H1 (cell line): ENCODE measurements around the gene KDM2A. TPM values are rescaled to one million over a fixed set of nuclear protein-coding genes. Genes with fewer than 3 reads are reported as not detected.
"Not testable (repeated sequence)": the region's sequence is repeated elsewhere in the genome, so short reads cannot be mapped to it uniquely, and the experiment has no call there.

ENCODE experiments used
- CTCF ChIA-PET: fragments of 300-600 bp; sonication (Branson Sonifier 250); formaldehyde crosslinking; loops from one replicate; lab custom pipeline; 2021; ENCODE audit not compliant: partially characterized antibody; lab: Charles Lee
- POLR2A ChIA-PET: fragments of 300-600 bp; sonication (Branson Sonifier 250); formaldehyde crosslinking; loops from one replicate; lab custom pipeline; 2021; ENCODE audit warnings: inconsistent platforms; ENCODE audit not compliant: partially characterized antibody; lab: Charles Lee
- DNase-seq, 2 experiments: peaks; one replicate each; pipeline versions ENCODE4 v3.0.0 to v3.0.0-alpha.2; 2010 to 2022; ENCODE audit warnings: low spot score in 2 of 2, low read depth in 1 of 2, mixed read lengths in 1 of 2
- FAIRE-seq: peaks from 2 replicates; lab custom pipeline; 2011; peaks lifted over from hg19 to GRCh38; lab: Jason Lieb, UNC
- H2AFZ ChIP-seq: 2 replicates; pipeline ENCODE4 v1.8.1; 2012; ENCODE audit warnings: low read length, inconsistent platforms
- H2AK5ac ChIP-seq: 2 replicates; pipeline ENCODE4 v1.6.1; 2013; ENCODE audit warnings: low read depth, low read length
- H2BK120ac ChIP-seq: replicated peaks from 2 replicates; pipeline ENCODE3; 2013; ENCODE audit warnings: low read depth, low read length, inconsistent platforms
- H2BK12ac ChIP-seq: 2 replicates; pipeline ENCODE4 v1.6.1; 2013; ENCODE audit warnings: low read depth, low read length
- H2BK15ac ChIP-seq: 2 replicates; pipeline ENCODE4 v1.6.1; 2013; ENCODE audit warnings: low read length
- H2BK20ac ChIP-seq: 2 replicates; pipeline ENCODE4 v1.6.1; 2013; ENCODE audit warnings: low read length
- H2BK5ac ChIP-seq: 2 replicates; pipeline ENCODE4 v1.6.1; 2013; ENCODE audit warnings: low read depth, low read length
- H3K14ac ChIP-seq: 2 replicates; pipeline ENCODE4 v1.6.1; 2013; ENCODE audit warnings: inconsistent platforms; ENCODE audit not compliant: insufficient read length
- H3K18ac ChIP-seq: 2 replicates; pipeline ENCODE4 v1.6.1; 2013; ENCODE audit warnings: low read length; ENCODE audit errors: extremely low read depth
- H3K23ac ChIP-seq: 2 replicates; pipeline ENCODE4 v1.6.1; 2013; ENCODE audit warnings: inconsistent platforms; ENCODE audit not compliant: insufficient read length
- H3K23me2 ChIP-seq: 2 replicates; pipeline ENCODE4 v1.6.1; 2013; ENCODE audit warnings: low read depth, low read length
- H3K27ac ChIP-seq: 2 replicates; pipeline ENCODE4 v1.6.1; 2011; ENCODE audit warnings: low read depth, low read length, inconsistent platforms
- H3K27me3 ChIP-seq, 4 experiments: replicated peaks in 1 of 4; 1 replicate in 1 of 4; 2 replicates in 3 of 4; pipeline versions ENCODE4 v1.6.1 to v1.8.1; 2011 to 2013; ENCODE audit warnings: low read length in 3 of 4, mild to moderate bottlenecking in 3 of 4, inconsistent platforms in 2 of 4, mixed read lengths in 2 of 4, moderate library complexity in 1 of 4; ENCODE audit not compliant: control insufficient read depth in 3 of 4, insufficient read depth in 3 of 4; ENCODE audit errors: extremely low read depth in 1 of 4
- H3K36me3 ChIP-seq, 4 experiments: 2 replicates each; pipeline versions ENCODE4 v1.6.1 to v1.8.1; 2011 to 2013; ENCODE audit warnings: mild to moderate bottlenecking in 4 of 4, low read length in 3 of 4, moderate library complexity in 2 of 4, control low read depth in 1 of 4, inconsistent platforms in 1 of 4; ENCODE audit not compliant: insufficient read depth in 4 of 4, control insufficient read depth in 2 of 4
- H3K4ac ChIP-seq: replicated peaks from 2 replicates; pipeline ENCODE3; 2013; ENCODE audit warnings: low read length, low read depth, mixed read lengths, inconsistent platforms; ENCODE audit not compliant: insufficient read length
- H3K4me1 ChIP-seq, 4 experiments: replicated peaks in 1 of 4; 1 replicate in 1 of 4; 2 replicates in 3 of 4; pipeline versions ENCODE4 v1.6.1 to v1.8.1; 2011 to 2013; ENCODE audit warnings: low read length in 3 of 4, inconsistent platforms in 2 of 4, mixed read lengths in 1 of 4; ENCODE audit not compliant: insufficient read depth in 4 of 4, control insufficient read depth in 3 of 4
- H3K4me2 ChIP-seq, 2 experiments: 2 replicates each; pipeline versions ENCODE4 v1.6.1 to v1.8.1; 2011 to 2013; ENCODE audit warnings: low read depth in 2 of 2, low read length in 2 of 2, control low read depth in 1 of 2, inconsistent platforms in 1 of 2, mild to moderate bottlenecking in 1 of 2; ENCODE audit not compliant: insufficient read depth in 1 of 2
- H3K4me3 ChIP-seq, 4 experiments: fragments of 200-600, 300-600 bp in 1 of 4; sonication (generic), shearing (Covaris generic), sonication (Bioruptor Twin) in 1 of 4; 2 replicates each; pipeline versions ENCODE4 v1.5.1 to v1.8.1; 2011 to 2016; ENCODE audit warnings: low read length in 4 of 4, low read depth in 3 of 4, control low read depth in 2 of 4, inconsistent platforms in 2 of 4, mild to moderate bottlenecking in 2 of 4, mixed read lengths in 1 of 4, moderate library complexity in 1 of 4; ENCODE audit not compliant: insufficient read depth in 2 of 4; ENCODE audit errors: extremely low read depth in 1 of 4
- H3K56ac ChIP-seq: replicated peaks from 2 replicates; pipeline ENCODE3; 2013; ENCODE audit warnings: low read depth, mild to moderate bottlenecking, mixed read lengths, low read length, inconsistent platforms; ENCODE audit not compliant: insufficient read length
- H3K79me1 ChIP-seq: 2 replicates; pipeline ENCODE4 v1.6.1; 2013; ENCODE audit warnings: low read depth, low read length, control low read depth
- H3K79me2 ChIP-seq, 2 experiments: 2 replicates each; pipeline versions ENCODE4 v1.6.1 to v1.8.1; 2012 to 2013; ENCODE audit warnings: low read length in 2 of 2, mild to moderate bottlenecking in 2 of 2, inconsistent platforms in 1 of 2; ENCODE audit not compliant: insufficient read depth in 2 of 2, control insufficient read depth in 1 of 2
- H3K9ac ChIP-seq, 4 experiments: replicated peaks in 1 of 4; 1 replicate in 1 of 4; 2 replicates in 3 of 4; pipeline versions ENCODE4 v1.6.1 to v1.8.1; 2011 to 2013; ENCODE audit warnings: low read depth in 3 of 4, low read length in 3 of 4, control low read depth in 2 of 4, mild to moderate bottlenecking in 2 of 4, moderate library complexity in 2 of 4, inconsistent platforms in 1 of 4; ENCODE audit errors: extremely low read depth in 1 of 4
- H3K9me3 ChIP-seq, 2 experiments: 2 replicates each; pipeline versions ENCODE4 v1.6.1 to v1.8.1; 2012 to 2013; ENCODE audit warnings: mild to moderate bottlenecking in 2 of 2, moderate library complexity in 2 of 2, control low read depth in 1 of 2, inconsistent platforms in 1 of 2, low read depth in 1 of 2, low read length in 1 of 2, mixed read lengths in 1 of 2; ENCODE audit not compliant: insufficient read depth in 2 of 2
- H4K20me1 ChIP-seq, 2 experiments: replicated peaks in 1 of 2; 2 replicates each; pipeline versions ENCODE3 to v1.8.1; 2011 to 2013; ENCODE audit warnings: inconsistent platforms in 2 of 2, low read length in 2 of 2, mild to moderate bottlenecking in 1 of 2; ENCODE audit not compliant: insufficient read depth in 2 of 2, control insufficient read depth in 1 of 2
- H4K5ac ChIP-seq: 2 replicates; pipeline ENCODE4 v1.6.1; 2013; ENCODE audit warnings: low read length, low read depth, mixed read lengths, inconsistent platforms; ENCODE audit not compliant: insufficient read length
- H4K8ac ChIP-seq: 2 replicates; pipeline ENCODE4 v1.8.0; 2013; ENCODE audit warnings: mild to moderate bottlenecking, moderate library complexity, low read length, inconsistent platforms; ENCODE audit not compliant: insufficient read depth; ENCODE audit errors: extremely low read depth
- H4K91ac ChIP-seq: replicated peaks from 2 replicates; pipeline ENCODE3; 2013; ENCODE audit warnings: low read length, mixed read lengths, inconsistent platforms; ENCODE audit not compliant: insufficient read length
- CTBP2 ChIP-seq: IDR thresholded peaks from 2 replicates; pipeline ENCODE4 v1.7.0; 2011; ENCODE audit warnings: borderline replicate concordance, mild to moderate bottlenecking, moderate library complexity, mixed read lengths, low read length; ENCODE audit not compliant: insufficient read depth, insufficient read length
- JUN ChIP-seq: IDR thresholded peaks from 2 replicates; pipeline ENCODE4 v1.6.1; 2011; ENCODE audit warnings: low read depth, mild to moderate bottlenecking, improper control_type of control experiment, low read length
- KDM1A ChIP-seq: fragments of 200-600, 300-600 bp; sonication (generic); IDR thresholded peaks from 2 replicates; pipeline ENCODE4 v1.7.1; 2016; ENCODE audit warnings: mild to moderate bottlenecking, low read length, borderline replicate concordance
- KDM4A ChIP-seq: IDR thresholded peaks from one replicate; pipeline ENCODE4 v1.7.1; 2012; ENCODE audit warnings: low read depth, mild to moderate bottlenecking, moderate library complexity, low read length, inconsistent platforms; ENCODE audit not compliant: severe bottlenecking
- SAP30 ChIP-seq: fragments of 300-600 bp; sonication (generic); IDR thresholded peaks from 2 replicates; pipeline ENCODE4 v1.7.1; 2012; ENCODE audit warnings: low read length, moderate library complexity, mild to moderate bottlenecking, inconsistent platforms; ENCODE audit not compliant: insufficient read depth, insufficient replicate concordance
- SRF ChIP-seq: IDR thresholded peaks from 2 replicates; pipeline ENCODE4 v1.6.1; 2011; ENCODE audit warnings: mild to moderate bottlenecking, low read depth, low read length, moderate library complexity
- TCF12 ChIP-seq: IDR thresholded peaks from 2 replicates; pipeline ENCODE4 v1.6.1; 2011; ENCODE audit warnings: low read depth, mild to moderate bottlenecking, low read length
- TEAD4 ChIP-seq: IDR thresholded peaks from 2 replicates; pipeline ENCODE4 v1.6.1; 2012; ENCODE audit warnings: low read depth, low read length, inconsistent platforms, mixed read lengths
- WGBS, 2 experiments: shearing (Covaris generic) in 1 of 2; methylation state at CpG; one replicate each; pipeline versions ENCODE4 v1.1.6 to v1.1.7; 2013 to 2015; ENCODE audit warnings: low lambda C conversion rate in 2 of 2, mixed read lengths in 2 of 2, inconsistent platforms in 1 of 2, low coverage in 1 of 2, missing lambda C conversion rate in 1 of 2; ENCODE audit not compliant: insufficient replicate concordance in 2 of 2, insufficient coverage in 1 of 2, insufficient read length in 1 of 2; ENCODE audit errors: extremely low coverage in 1 of 2, missing lambda C conversion rate in 1 of 2; 5-methylcytosine and 5-hydroxymethylcytosine counted together
- polyA plus RNA-seq, 7 experiments: library from polyadenylated mRNA; depleted of rRNA in 3 of 7; stranded (reverse) in 5 of 7; unstranded in 2 of 7; fragments of >200 nt in 5 of 7; fragments of 200-250 nt in 2 of 7; gene quantifications; 1 replicate in 5 of 7; 2 replicates in 1 of 7; 4 replicates in 1 of 7; pipeline versions ENCODE4 v1.2.1 to v1.2.3, GENCODE V29; 2011 to 2013; ENCODE audit warnings: missing spikeins in 2 of 7, mixed read lengths in 2 of 7
- total RNA-seq: library from RNA; stranded (reverse); fragmentation: NEBNext Ultra II Directional; extraction: Animal tissue kit (Norgen Biotek cat#: 25700); gene quantifications from 2 replicates; pipeline ENCODE4 v1.2.1, GENCODE V29; 2021

Gene KDM2A
- total and polyA plus RNA-seq, 2 of the 8 experiments (the other 6 are each of a cell fraction or from before 2014, with no cell fraction given) = 55.4 to 66.2 TPM

DNA sequence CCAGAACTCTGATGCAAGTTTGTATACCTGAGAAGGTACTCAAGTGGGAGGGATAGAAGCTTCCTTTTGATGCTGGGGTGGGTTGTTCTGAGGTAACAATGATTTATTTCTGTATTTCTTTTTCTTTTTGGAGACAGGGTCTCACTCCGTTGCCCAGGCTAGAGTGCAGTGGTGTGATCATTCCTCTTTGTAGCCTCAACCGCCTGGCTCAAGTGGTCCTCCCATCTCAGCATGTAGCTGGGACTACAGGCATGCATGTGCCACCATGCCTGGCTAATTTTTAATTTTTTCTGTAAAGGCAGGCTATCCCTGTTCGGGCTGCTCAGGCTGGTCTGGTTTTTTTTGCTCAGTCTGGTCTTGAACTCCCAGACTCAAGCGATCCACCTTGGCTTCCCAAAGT lies 7.9 kb downstream of the KDM2A start (continued):
- TF ChIP-seq TCF12 (no peak), KDM4A (no peak), KDM1A (no peak), SRF (no peak), TEAD4 (no peak), CTBP2 (no peak), JUN (no peak), SAP30 (no peak)

DNA sequence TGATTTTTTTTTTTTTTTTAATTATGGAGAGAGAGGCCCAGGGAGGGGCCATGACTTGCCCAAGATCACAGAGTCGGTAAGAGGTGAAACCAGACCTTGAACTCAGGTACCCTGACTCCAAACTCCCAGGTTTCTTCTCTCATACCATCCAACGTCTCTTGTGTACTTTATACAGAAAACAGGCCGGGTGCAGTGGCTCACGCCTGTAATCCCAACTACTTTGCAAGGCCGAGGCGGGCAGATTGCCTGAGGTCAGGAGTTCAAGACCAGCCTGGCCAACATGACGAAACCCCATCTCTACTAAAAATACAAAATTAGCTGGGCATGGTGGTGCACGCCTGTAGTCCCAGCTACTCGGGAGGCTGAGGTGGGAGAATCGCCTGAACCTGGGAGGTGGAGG lies 11.8 kb downstream of the KDM2A start:
- not testable (repeated sequence) for H2BK120ac ChIP-seq, H4K8ac ChIP-seq, H2BK12ac ChIP-seq, H3K79me1 ChIP-seq, H2BK5ac ChIP-seq, H3K18ac ChIP-seq, H4K5ac ChIP-seq, H3K23ac ChIP-seq, H3K27me3 ChIP-seq, FAIRE-seq, H2AK5ac ChIP-seq, H3K27ac ChIP-seq, H2BK15ac ChIP-seq, H2AFZ ChIP-seq, H3K9me3 ChIP-seq, H2BK20ac ChIP-seq, H3K4me3 ChIP-seq, H3K14ac ChIP-seq, H3K4me1 ChIP-seq, DNase-seq, H3K9ac ChIP-seq, H4K91ac ChIP-seq, H3K4me2 ChIP-seq, H4K20me1 ChIP-seq, H3K23me2 ChIP-seq, H3K56ac ChIP-seq, H3K4ac ChIP-seq
- ChIA-PET CTCF (interaction anchor here (1.0 kb wide), 1 partner anchor 49 kb away, joined by 5 read pairs; no protein-coding TSS in a partner anchor), POLR2A (interaction anchor here (0.6 kb wide), 1 partner anchor 14 kb away, joined by 3 read pairs; no protein-coding TSS in a partner anchor)
- 87% methylated on average over 10 of the region's 10 CpGs; no CpG with 5 or more reads in 1 of the 2 experiments for WGBS, 2 experiments
- peaks cover 13 to 81% of the 10 kb centered on the region in 2 experiments for H3K79me2 ChIP-seq
- peaks cover 5 to 47% (median 17%) of the 10 kb centered on the region in 4 experiments; a peak in 6 of 8 replicates for H3K36me3 ChIP-seq
